Mesenchymal stem cell (in vitro differentiated cells and primary cell): Measurements from ENCODE around the gene AKR1C8.
A peak's percentile ranks its signal among the peaks of the same experiment; 100 is the strongest.

Experiments used
- DNase-seq: peaks from one replicate; pipeline ENCODE4 v3.0.0-alpha.2; 2013
- H2AFZ ChIP-seq: one replicate; pipeline ENCODE4 v1.6.1; 2013; ENCODE audit warnings: low read depth, mild to moderate bottlenecking, control low read depth, inconsistent platforms, low read length, moderate library complexity
- H2AK5ac ChIP-seq: 2 replicates; pipeline ENCODE4 v1.6.1; 2013; ENCODE audit warnings: low read length, moderate library complexity, mild to moderate bottlenecking, inconsistent platforms; ENCODE audit not compliant: severe bottlenecking
- H2BK120ac ChIP-seq: one replicate; pipeline ENCODE4 v1.6.1; 2013; ENCODE audit warnings: low read depth, mild to moderate bottlenecking, inconsistent platforms, low read length, moderate library complexity
- H2BK12ac ChIP-seq, 2 experiments: one replicate each; pipeline ENCODE4 v1.6.1; 2013; ENCODE audit warnings: inconsistent platforms in 2 of 2, low read length in 2 of 2, mild to moderate bottlenecking in 2 of 2, moderate library complexity in 2 of 2, control low read depth in 1 of 2
- H2BK15ac ChIP-seq: one replicate; pipeline ENCODE4 v1.6.1; 2013; ENCODE audit warnings: mild to moderate bottlenecking, low read depth, inconsistent platforms; ENCODE audit not compliant: poor library complexity, severe bottlenecking
- H2BK5ac ChIP-seq: 2 replicates; pipeline ENCODE4 v1.6.1; 2013; ENCODE audit warnings: low read depth, mild to moderate bottlenecking, low read length, control low read depth, inconsistent platforms; ENCODE audit not compliant: poor library complexity, severe bottlenecking
- H3K14ac ChIP-seq, 2 experiments: one replicate each; pipeline ENCODE4 v1.6.1; 2013; ENCODE audit warnings: inconsistent platforms in 2 of 2, low read length in 2 of 2, control low read depth in 1 of 2, mild to moderate bottlenecking in 1 of 2, moderate library complexity in 1 of 2
- H3K18ac ChIP-seq, 2 experiments: one replicate each; pipeline ENCODE4 v1.6.1; 2013; ENCODE audit warnings: inconsistent platforms in 2 of 2, low read length in 2 of 2, control low read depth in 1 of 2, low read depth in 1 of 2, mild to moderate bottlenecking in 1 of 2
- H3K23ac ChIP-seq, 2 experiments: one replicate each; pipeline ENCODE4 v1.6.1; 2013; ENCODE audit warnings: inconsistent platforms in 2 of 2, low read length in 2 of 2, mild to moderate bottlenecking in 2 of 2, moderate library complexity in 2 of 2, control low read depth in 1 of 2
- H3K27ac ChIP-seq: 2 replicates; pipeline ENCODE4 v1.5.1; 2013; ENCODE audit warnings: mild to moderate bottlenecking, moderate library complexity, low read length, control low read depth, inconsistent platforms; ENCODE audit not compliant: poor library complexity, severe bottlenecking
- H3K27me3 ChIP-seq, 2 experiments: 2 replicates each; pipeline versions ENCODE4 v1.6.1 to v1.7.0; 2013; ENCODE audit warnings: low read length in 2 of 2, mild to moderate bottlenecking in 2 of 2, moderate library complexity in 2 of 2, control low read depth in 1 of 2, inconsistent platforms in 1 of 2; ENCODE audit not compliant: control insufficient read depth in 1 of 2, insufficient read depth in 1 of 2
- H3K36me3 ChIP-seq, 2 experiments: 2 replicates each; pipeline versions ENCODE4 v1.6.1 to v1.7.0; 2013; ENCODE audit warnings: low read length in 2 of 2, control low read depth in 1 of 2, inconsistent platforms in 1 of 2, low read depth in 1 of 2, mild to moderate bottlenecking in 1 of 2; ENCODE audit not compliant: insufficient read depth in 2 of 2, control insufficient read depth in 1 of 2
- H3K4ac ChIP-seq, 2 experiments: one replicate each; pipeline ENCODE4 v1.6.1; 2013; ENCODE audit warnings: inconsistent platforms in 2 of 2, low read length in 2 of 2, mild to moderate bottlenecking in 2 of 2, moderate library complexity in 2 of 2, control low read depth in 1 of 2, low read depth in 1 of 2
- H3K4me1 ChIP-seq: 2 replicates; pipeline ENCODE4 v1.6.1; 2013; ENCODE audit warnings: low read depth, low read length, control low read depth; ENCODE audit not compliant: control insufficient read depth, insufficient read depth
- H3K4me2 ChIP-seq: 2 replicates; pipeline ENCODE4 v1.6.1; 2013; ENCODE audit warnings: low read length, mild to moderate bottlenecking, inconsistent platforms; ENCODE audit not compliant: poor library complexity, severe bottlenecking
- H3K4me3 ChIP-seq, 2 experiments: 2 replicates each; pipeline versions ENCODE4 v1.5.1 to v1.7.0; 2013; ENCODE audit warnings: low read length in 2 of 2, mild to moderate bottlenecking in 2 of 2, control low read depth in 1 of 2, low read depth in 1 of 2; ENCODE audit not compliant: insufficient read depth in 1 of 2
- H3K79me1 ChIP-seq: replicated peaks from 2 replicates; pipeline ENCODE4 v1.6.1; 2013; ENCODE audit warnings: mild to moderate bottlenecking, control low read depth, low read length, inconsistent platforms; ENCODE audit not compliant: poor library complexity, severe bottlenecking
- H3K9ac ChIP-seq: 2 replicates; pipeline ENCODE4 v1.7.0; 2013; ENCODE audit warnings: mild to moderate bottlenecking, low read length, moderate library complexity
- H3K9me3 ChIP-seq: 2 replicates; pipeline ENCODE4 v1.7.0; 2013; ENCODE audit warnings: mild to moderate bottlenecking, low read length; ENCODE audit not compliant: control insufficient read depth
- H4K8ac ChIP-seq: one replicate; pipeline ENCODE4 v1.6.1; 2013; ENCODE audit warnings: inconsistent platforms, mild to moderate bottlenecking, low read length, moderate library complexity
- H4K91ac ChIP-seq: one replicate; pipeline ENCODE4 v1.6.1; 2013; ENCODE audit warnings: mild to moderate bottlenecking, low read length, inconsistent platforms
- WGBS: methylation state at CpG from one replicate; pipeline ENCODE4 v1.1.7; 2013; ENCODE audit warnings: mixed read lengths; 5-methylcytosine and 5-hydroxymethylcytosine counted together

AKR1C8 gene

GRCh38 chr10:5198386-5198785 lies 13.4 kb upstream of the AKR1C8 start:
- Histone ChIP-seq H3K9ac (no peak overlapping the region), H2BK15ac (no peak overlapping the region), H3K27me3 (no peaks in the 10 kb centered on the region), H3K36me3 (no peaks in the 10 kb centered on the region), H3K23ac (no peak overlapping the region), H2AFZ (no peak overlapping the region), H3K4me3 (no peak overlapping the region), H3K4me1 (no peaks in the 10 kb centered on the region), H3K4ac (no peak overlapping the region), H2BK5ac (no peak overlapping the region), H2AK5ac (no peak overlapping the region), H2BK12ac (no peak overlapping the region), H3K14ac (no peak overlapping the region), H3K4me2 (no peak overlapping the region), H3K79me1 (no peaks in the 10 kb centered on the region), H2BK120ac (no peak overlapping the region), H3K27ac (no peak overlapping the region), H3K9me3 (peaks cover 14% of the 10 kb centered on the region), H4K91ac (no peak overlapping the region), H4K8ac (no peak overlapping the region), H3K18ac (no peak overlapping the region)
- no peak for DNase-seq
- WGBS = no CpG with 5 or more reads among the region's 3 CpGs

GRCh38 chr10:5196702-5197113 lies 11.8 kb upstream of the AKR1C8 start, which contains the start of gene AKR1C4:
TSS of gene AKR1C4 (plus strand) at chr10:5196837. CDS start at chr10:5196868, 31 bp downstream.
- H3K18ac ChIP-seq = no peak within 1 kb of the TSS
- WGBS = 87% methylated on average over 4 of the region's 4 CpGs

DNA sequence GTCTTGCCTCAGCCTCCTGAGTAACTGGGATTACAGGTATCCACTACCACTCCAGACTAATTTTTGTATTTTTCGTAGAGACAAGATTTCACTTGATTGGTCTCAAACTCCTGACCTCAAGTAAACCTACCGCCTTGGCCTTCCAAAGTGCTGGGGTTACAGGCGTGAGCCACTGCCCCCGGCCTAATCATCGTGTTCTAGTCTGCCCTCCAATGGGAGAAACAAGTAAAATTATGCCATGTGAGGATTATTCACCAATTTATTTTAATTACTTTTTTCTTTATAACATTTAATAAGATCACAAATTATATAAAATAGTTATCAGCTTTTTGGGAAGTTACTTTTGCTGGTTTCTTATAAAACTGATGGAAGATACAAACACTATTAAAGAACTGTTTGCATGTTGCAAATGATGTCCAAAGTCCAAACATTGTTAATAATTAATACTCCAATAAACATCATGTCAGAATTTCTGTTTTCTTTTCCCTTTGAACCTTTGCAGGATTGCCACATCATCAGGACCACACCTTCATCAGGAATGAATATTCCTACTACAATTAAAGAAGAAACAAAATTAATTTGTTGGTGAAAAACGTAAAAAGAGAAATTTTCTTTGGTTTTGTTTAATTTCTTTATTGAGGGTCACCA lies 10.9 kb upstream of the AKR1C8 start:
- H2BK120ac ChIP-seq = no peak overlapping the region
- H3K79me1 ChIP-seq = no peaks in the 10 kb centered on the region
- no peak overlapping the region for H2AFZ ChIP-seq
- no peak overlapping the region for H2BK12ac ChIP-seq
- H3K9me3 ChIP-seq = no peaks in the 10 kb centered on the region
- no peak overlapping the region for H4K91ac ChIP-seq
- no peaks in the 10 kb centered on the region for H3K4me1 ChIP-seq
- H2BK15ac ChIP-seq = no peak overlapping the region
- H3K18ac ChIP-seq = no peak overlapping the region
- 85% methylated on average over 3 of the region's 6 CpGs for WGBS
- H3K27ac ChIP-seq = no peak overlapping the region
- no peak for DNase-seq
- H2BK5ac ChIP-seq = no peak overlapping the region
- H3K14ac ChIP-seq = no peak overlapping the region
- no peak overlapping the region for H3K23ac ChIP-seq
- no peak overlapping the region for H3K4me2 ChIP-seq
- H3K27me3 ChIP-seq = no peaks in the 10 kb centered on the region
- no peak overlapping the region for H3K9ac ChIP-seq
- no peak overlapping the region for H4K8ac ChIP-seq
- H2AK5ac ChIP-seq = no peak overlapping the region
- no peaks in the 10 kb centered on the region for H3K36me3 ChIP-seq
- no peak overlapping the region for H3K4me3 ChIP-seq
- H3K4ac ChIP-seq = no peak overlapping the region

More at GRCh38 chr10:5196702-5197113, 11.8 kb upstream of the AKR1C8 start, which contains the start of gene AKR1C4:
- Histone ChIP-seq H3K27me3 (no peaks in the 10 kb centered on the region), H2BK120ac (no peak within 1 kb of the TSS), H3K79me1 (no peaks in the 10 kb centered on the region), H3K4me2 (no peak within 1 kb of the TSS), H2BK12ac (no peak within 1 kb of the TSS), H4K8ac (no peak within 1 kb of the TSS), H2AFZ (no peak within 1 kb of the TSS), H3K4me3 (peak within 1 kb of the TSS in 1 of 2 experiments; percentile 52), H2BK5ac (no peak within 1 kb of the TSS), H3K36me3 (no peaks in the 10 kb centered on the region), H3K23ac (no peak within 1 kb of the TSS), H3K4me1 (no peaks in the 10 kb centered on the region), H3K9ac (peak within 1 kb of the TSS; percentile 8), H3K14ac (no peak within 1 kb of the TSS), H3K27ac (no peak within 1 kb of the TSS), H2BK15ac (no peak within 1 kb of the TSS), H3K9me3 (no peaks in the 10 kb centered on the region), H4K91ac (no peak within 1 kb of the TSS), H3K4ac (no peak within 1 kb of the TSS), H2AK5ac (no peak within 1 kb of the TSS)
- no peak for DNase-seq

DNA sequence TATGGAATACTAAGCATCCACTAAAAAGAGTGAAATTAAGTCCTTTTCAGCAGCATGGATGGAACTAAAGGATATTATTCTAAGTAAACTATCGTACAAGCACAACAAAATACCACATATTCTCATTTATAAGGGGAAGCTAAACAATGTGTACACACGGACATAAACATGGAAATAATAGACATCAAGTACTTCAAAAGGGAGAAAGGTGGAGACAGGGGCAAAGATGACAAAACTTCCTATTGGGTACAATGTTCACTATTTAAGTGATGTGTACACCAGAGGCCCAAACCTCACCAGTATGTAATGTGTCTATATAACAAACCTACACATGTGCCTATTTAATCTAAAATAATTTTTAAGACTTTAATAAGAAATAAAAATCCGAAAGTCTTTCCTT lies 9.5 kb upstream of the AKR1C8 start:
- no peak overlapping the region for H3K4me3 ChIP-seq
- no peaks in the 10 kb centered on the region for H3K9me3 ChIP-seq
- H3K27me3 ChIP-seq = no peaks in the 10 kb centered on the region
- H3K9ac ChIP-seq = no peak overlapping the region
- DNase-seq = no peak
- no peak overlapping the region for H2BK12ac ChIP-seq
- no peak overlapping the region for H3K18ac ChIP-seq
- H2AFZ ChIP-seq = no peak overlapping the region
- no peaks in the 10 kb centered on the region for H3K79me1 ChIP-seq
- H2BK120ac ChIP-seq = no peak overlapping the region
- no peak overlapping the region for H4K91ac ChIP-seq
- no peak overlapping the region for H3K27ac ChIP-seq
- H3K14ac ChIP-seq = no peak overlapping the region
- H3K4me1 ChIP-seq = no peaks in the 10 kb centered on the region
- no peak overlapping the region for H2AK5ac ChIP-seq
- no peaks in the 10 kb centered on the region for H3K36me3 ChIP-seq
- no peak overlapping the region for H2BK15ac ChIP-seq
- no peak overlapping the region for H2BK5ac ChIP-seq
- no peak overlapping the region for H4K8ac ChIP-seq
- H3K4me2 ChIP-seq = no peak overlapping the region
- H3K23ac ChIP-seq = no peak overlapping the region
- WGBS = no CpG with 5 or more reads among the region's 3 CpGs
- H3K4ac ChIP-seq = no peak overlapping the region
